ENCODE measurements around the gene DMBT1. TPM values are rescaled to one million over a fixed set of nuclear protein-coding genes. Genes with fewer than 3 reads are reported as not detected.

The DMBT1 gene
- total RNA-seq, 4 donors from 2014 or later = 0.33 TPM; not detected in 3

DNA sequence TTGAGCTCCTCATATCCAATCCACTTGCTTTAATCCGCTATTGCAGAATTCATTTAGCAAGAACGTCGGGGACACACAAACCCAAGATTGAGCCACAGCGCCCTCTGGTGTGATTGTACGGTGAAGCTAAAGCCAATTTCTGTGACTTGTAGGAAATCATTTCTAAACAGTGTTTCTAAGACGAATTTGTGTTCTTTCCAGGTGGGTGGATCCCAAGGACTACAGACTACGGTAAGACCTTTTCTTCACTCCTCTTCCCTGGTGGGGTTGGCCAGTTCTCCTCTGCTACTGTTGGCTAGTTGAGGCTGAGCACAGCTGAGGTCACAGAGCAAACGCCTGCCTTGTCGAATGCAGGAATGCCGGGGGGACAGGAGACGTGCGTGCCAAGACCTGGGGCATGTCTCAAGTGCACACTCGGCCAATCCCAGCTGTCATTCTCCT lies 5.2 kb downstream of the DMBT1 start:
- TF ChIP-seq, protein P1, sequence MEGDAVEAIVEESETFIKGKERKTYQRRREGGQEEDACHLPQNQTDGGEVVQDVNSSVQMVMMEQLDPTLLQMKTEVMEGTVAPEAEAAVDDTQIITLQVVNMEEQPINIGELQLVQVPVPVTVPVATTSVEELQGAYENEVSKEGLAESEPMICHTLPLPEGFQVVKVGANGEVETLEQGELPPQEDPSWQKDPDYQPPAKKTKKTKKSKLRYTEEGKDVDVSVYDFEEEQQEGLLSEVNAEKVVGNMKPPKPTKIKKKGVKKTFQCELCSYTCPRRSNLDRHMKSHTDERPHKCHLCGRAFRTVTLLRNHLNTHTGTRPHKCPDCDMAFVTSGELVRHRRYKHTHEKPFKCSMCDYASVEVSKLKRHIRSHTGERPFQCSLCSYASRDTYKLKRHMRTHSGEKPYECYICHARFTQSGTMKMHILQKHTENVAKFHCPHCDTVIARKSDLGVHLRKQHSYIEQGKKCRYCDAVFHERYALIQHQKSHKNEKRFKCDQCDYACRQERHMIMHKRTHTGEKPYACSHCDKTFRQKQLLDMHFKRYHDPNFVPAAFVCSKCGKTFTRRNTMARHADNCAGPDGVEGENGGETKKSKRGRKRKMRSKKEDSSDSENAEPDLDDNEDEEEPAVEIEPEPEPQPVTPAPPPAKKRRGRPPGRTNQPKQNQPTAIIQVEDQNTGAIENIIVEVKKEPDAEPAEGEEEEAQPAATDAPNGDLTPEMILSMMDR (IDR thresholded peaks at IDR 0.05; ENCODE audit: low read depth) = no peak

DNA sequence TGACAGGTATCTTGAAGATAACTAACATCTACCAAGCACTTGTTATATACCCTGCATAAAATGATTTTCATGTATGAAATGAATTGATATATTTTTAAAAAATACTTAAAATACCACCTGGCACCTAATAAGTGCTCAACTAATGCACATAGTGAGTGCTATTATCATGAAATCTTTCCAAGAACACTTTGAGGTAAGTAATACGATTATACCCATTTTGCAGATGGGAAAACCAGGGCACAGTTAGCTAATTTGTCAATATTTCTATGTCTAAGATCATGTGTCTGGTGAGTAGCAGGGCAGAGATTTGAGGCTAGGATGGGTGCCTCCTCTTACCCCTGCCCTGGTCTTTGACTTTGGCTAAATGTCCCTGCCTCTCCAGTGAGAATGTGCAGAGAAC lies 6.1 kb downstream of the DMBT1 start:
- TF ChIP-seq, protein P1 (IDR thresholded peaks at IDR 0.05; ENCODE audit: low read depth) = no peak

DNA sequence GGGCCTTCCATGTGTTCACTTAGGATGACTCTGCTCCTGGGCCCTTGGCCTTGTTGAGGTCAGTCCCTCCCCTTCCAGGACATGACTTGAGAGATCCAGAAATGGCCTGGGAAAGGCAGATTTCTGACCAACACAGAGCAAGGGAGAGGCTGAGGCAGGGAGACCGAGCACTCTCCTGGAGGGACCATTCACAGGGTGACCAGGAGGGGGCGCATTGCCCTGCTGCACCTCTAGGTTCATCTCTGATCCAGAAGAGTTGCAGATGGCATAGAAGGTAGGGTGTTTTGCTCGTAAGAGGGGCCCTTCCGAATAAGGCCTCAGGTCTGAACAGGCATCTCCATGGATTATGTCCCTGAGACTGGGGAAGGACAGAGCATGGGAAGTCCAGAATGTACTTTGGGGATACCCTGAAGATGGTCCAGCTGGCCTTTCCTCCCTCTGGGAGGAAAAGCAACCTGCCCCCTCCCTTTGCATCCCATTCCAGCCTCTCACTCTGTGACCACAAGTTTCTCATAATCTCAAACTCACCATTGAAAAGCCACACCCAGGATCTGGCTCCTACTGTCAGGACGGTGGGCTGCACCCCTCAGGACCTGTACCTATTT lies 6.6 kb downstream of the DMBT1 start:
- TF ChIP-seq, protein P1 (IDR thresholded peaks at IDR 0.05; ENCODE audit: low read depth) = no peak

DNA sequence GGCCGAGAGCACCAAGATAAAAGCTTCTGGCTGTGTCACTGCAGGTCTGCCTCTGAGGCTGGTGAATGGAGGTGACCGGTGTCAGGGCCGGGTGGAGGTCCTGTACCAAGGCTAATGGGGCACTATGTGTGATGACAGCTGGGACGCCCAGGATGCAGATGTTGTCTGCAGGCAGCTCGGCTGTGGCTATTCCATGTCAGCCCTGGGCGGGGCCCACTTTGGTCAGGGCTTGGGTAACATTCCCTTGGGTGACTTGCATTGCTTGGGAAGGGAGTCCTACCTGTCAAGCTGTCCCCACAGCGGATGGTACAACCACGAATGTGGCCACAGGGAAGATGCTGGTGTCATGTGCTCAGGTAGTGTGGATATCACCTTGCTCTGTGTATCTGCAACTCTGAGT lies 8.0 kb downstream of the DMBT1 start:
- TF ChIP-seq, protein P1 (IDR thresholded peaks at IDR 0.05; ENCODE audit: low read depth) = no peak

DNA sequence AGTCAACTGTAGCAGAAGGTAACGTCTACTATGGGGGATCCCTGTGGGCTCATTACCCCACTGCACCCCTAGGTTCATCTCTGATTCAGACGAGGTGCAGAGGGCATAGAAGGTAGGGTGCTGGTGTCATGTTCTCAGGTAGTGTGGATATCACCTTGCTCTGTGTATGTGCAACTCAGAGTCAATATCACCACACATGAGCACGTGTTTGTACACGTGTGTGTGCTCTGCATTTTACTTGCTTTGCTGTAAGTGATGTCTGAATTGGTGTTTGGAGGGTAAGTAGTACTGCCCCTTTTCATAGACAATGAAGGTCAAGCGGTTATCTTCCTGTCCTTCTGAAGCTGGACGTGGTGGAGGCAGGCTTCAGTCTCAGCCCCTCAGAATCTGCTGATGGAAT lies 10.4 kb downstream of the DMBT1 start:
- TF ChIP-seq, protein P1 (IDR thresholded peaks at IDR 0.05; ENCODE audit: low read depth) = no peak

DNA sequence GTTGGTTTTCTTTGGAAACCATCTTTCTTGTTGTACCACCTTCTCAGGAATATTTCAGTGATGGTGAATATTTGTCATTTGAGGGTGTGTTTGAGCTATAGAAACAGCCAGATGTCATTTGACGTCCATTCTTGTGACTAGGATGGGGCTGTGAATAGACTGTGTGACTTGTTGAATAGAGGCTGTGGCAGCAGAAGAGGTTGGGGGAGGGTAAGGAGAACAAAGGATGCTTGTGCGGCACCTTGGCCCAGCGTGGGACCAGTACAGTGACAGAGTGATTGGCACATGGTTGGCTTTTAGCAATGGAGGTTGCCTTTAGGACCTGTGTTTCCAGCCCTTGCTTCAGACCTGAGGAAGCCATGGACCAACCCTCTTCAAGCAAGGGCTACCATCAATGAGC lies 11.3 kb downstream of the DMBT1 start:
- TF ChIP-seq, protein P1 (IDR thresholded peaks at IDR 0.05; ENCODE audit: low read depth) = no peak

DNA sequence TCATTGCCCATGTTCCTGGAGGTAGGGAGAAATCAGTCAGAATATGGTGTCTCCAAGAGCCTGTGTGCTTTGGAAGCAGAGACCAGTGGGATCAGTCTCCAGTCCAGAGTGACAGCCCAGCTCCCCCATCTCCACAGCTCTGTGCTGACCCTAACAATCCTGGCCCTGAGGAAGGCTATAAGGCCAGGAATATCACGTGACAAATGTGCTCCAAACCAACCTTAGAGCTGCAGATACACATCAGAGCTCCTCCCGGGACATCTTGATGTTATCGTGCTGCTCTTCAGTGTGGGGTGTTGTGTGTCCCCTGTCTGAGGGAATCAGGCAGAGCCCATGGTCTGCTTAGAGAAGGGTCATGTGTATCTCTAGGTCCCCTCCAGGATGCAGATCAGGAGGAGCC lies 15.2 kb downstream of the DMBT1 start:
- TF ChIP-seq, protein P1 (IDR thresholded peaks at IDR 0.05; ENCODE audit: low read depth) = no peak
